Small intestine (tissue), 7 donors: Measurements from ENCODE around the gene MCM5. TPM values are rescaled to one million over a fixed set of nuclear protein-coding genes. Genes with fewer than 3 reads are reported as not detected.
"Not testable (repeated sequence)": the region's sequence is repeated elsewhere in the genome, so short reads cannot be mapped to it uniquely, and the experiment has no call there.

Experiments
- DNase-seq, 2 donors: peaks; one replicate each; pipeline versions ENCODE4 v3.0.0 to v3.0.0-alpha.2; 2013
- FAIRE-seq: peaks from 2 replicates; lab custom pipeline; 2012; peaks lifted over from hg19 to GRCh38; lab: Jason Lieb, UNC
- H3K27ac ChIP-seq, 3 donors: one replicate each; pipeline ENCODE4 v1.5.1; 2013; ENCODE audit warnings: low read length in 2 of 3, mild to moderate bottlenecking in 2 of 3, control low read depth in 1 of 3, inconsistent platforms in 1 of 3, low read depth in 1 of 3, moderate library complexity in 1 of 3
- H3K27me3 ChIP-seq, 3 donors: one replicate each; pipeline ENCODE4 v1.6.1; 2013; ENCODE audit warnings: low read length in 3 of 3, inconsistent platforms in 1 of 3; ENCODE audit not compliant: control insufficient read depth in 3 of 3, insufficient read depth in 3 of 3
- H3K36me3 ChIP-seq, 3 donors: one replicate each; pipeline ENCODE4 v1.6.1; 2013; ENCODE audit warnings: low read length in 3 of 3, inconsistent platforms in 1 of 3, low read depth in 1 of 3, mild to moderate bottlenecking in 1 of 3, moderate library complexity in 1 of 3; ENCODE audit not compliant: control insufficient read depth in 3 of 3, insufficient read depth in 2 of 3
- H3K4me1 ChIP-seq, 3 donors: one replicate each; pipeline ENCODE4 v1.6.1; 2013; ENCODE audit warnings: low read length in 2 of 3, inconsistent platforms in 1 of 3, low read depth in 1 of 3, mild to moderate bottlenecking in 1 of 3, moderate library complexity in 1 of 3; ENCODE audit not compliant: control insufficient read depth in 3 of 3, insufficient read depth in 2 of 3
- H3K4me3 ChIP-seq, 3 donors: one replicate each; pipeline ENCODE4 v1.5.1; 2013; ENCODE audit warnings: low read length in 3 of 3, control low read depth in 1 of 3, inconsistent platforms in 1 of 3, low read depth in 1 of 3, mild to moderate bottlenecking in 1 of 3, moderate library complexity in 1 of 3
- H3K9me3 ChIP-seq, 2 donors: one replicate each; pipeline ENCODE4 v1.6.1; 2013; ENCODE audit warnings: low read depth in 1 of 2, low read length in 1 of 2; ENCODE audit not compliant: control insufficient read depth in 2 of 2, insufficient read depth in 1 of 2
- WGBS, 3 donors: extraction: QIAGEN DNeasy Blood & Tissue Kit; methylation state at CpG; one replicate each; pipeline ENCODE4 v1.1.7; 2013; 5-methylcytosine and 5-hydroxymethylcytosine counted together
- polyA plus RNA-seq, 4 donors: library from polyadenylated mRNA; stranded (reverse) in 3 of 4; unstranded in 1 of 4; fragments of 200-250 nt in 3 of 4; fragments of 120-200 nt in 1 of 4; gene quantifications; one replicate each; pipeline versions ENCODE4 v1.2.1 to v1.2.3, GENCODE V29; 2013
- donor health status: healthy with polysubstance abuse.
- donor health status: control.
- donor health status: control.
- donor health status: Bipolar disorder and iron deficiency.
- donor health status: healthy.

Gene MCM5
- polyA plus RNA-seq, 4 donors, result 5.6 to 39.5 (median 19.2) TPM

DNA sequence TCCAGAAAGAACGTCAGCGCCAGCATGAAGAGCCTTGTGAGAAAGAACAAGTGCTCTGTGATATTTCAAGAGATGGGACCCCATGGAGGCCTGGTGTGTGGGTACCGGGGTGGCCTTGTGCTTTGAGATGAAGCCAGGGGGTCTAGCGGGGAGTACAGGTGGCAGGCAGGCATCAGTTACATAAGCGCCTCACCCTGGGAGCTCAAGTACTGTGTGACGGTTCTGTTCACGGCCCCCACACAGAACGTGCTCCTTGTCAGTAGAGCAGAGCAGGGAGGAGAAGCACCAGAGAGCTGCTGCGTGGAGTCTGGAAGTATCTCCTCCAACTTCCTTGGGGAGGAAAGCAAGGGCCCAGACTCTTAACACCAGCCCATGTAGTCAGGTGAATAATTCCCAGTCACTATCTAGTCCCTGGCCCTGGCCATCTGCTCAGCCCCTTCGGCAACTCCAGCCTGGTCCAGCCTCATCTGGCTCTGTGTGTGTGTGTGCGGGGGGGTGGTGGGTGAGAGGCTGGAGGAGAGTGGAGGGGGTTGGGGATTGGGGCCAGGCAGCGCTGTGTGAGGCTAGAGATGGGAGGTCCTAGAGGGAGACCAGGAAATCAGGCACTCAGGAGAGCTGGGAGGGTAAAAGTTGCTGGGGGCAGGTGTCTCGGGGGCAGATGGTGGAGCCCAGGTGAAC, 32.4 kb downstream of the MCM5 start:
- H3K9me3 ChIP-seq, result peaks cover 0 to 22% of the 10 kb centered on the region in 2 donors
- no peaks in the 10 kb centered on the region for H3K4me1 ChIP-seq
- H3K27ac ChIP-seq, result no peak overlapping the region
- H3K4me3 ChIP-seq, result no peak overlapping the region
- peaks cover 0 to 53% (median 3%) of the 10 kb centered on the region in 3 donors for H3K36me3 ChIP-seq
- no peak for FAIRE-seq
- WGBS, 3 donors, result 96 to 100% (median 97%) methylated on average over 13 of the region's 13 CpGs
- DNase-seq, result no peak
- H3K27me3 ChIP-seq, result no peaks in the 10 kb centered on the region

DNA sequence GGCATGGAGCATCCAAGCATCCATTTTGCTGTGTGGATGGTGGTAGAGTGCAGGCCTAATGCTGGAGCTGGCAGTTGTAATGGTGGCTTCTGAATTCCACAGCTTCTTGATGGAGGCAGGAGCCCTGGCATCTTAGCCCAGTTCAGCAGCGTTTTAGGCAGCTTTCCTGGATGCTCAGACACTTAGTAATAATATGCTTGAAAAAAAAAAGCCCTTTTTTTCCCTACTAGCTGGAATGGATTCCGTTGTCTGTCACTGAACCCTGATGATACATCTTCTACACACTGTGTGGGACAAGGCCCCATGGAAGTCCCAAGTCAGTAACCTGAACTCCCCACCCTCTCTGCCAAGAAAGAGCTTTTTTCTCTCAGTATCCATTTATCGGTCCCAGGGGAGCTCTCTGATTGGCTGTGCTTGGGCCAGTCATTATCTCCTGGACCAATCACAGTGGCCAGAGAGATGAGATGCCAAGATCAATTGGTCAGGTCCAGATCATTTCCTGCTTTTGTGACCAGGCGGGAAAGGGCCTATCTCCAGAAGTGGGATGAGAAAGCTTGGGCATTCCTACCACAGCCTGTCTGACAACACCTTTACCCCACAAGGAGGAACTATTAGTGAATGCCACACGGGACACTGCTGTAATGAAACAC, 34.2 kb downstream of the MCM5 start:
- FAIRE-seq, result no peak
- no peak overlapping the region for H3K4me3 ChIP-seq

DNA sequence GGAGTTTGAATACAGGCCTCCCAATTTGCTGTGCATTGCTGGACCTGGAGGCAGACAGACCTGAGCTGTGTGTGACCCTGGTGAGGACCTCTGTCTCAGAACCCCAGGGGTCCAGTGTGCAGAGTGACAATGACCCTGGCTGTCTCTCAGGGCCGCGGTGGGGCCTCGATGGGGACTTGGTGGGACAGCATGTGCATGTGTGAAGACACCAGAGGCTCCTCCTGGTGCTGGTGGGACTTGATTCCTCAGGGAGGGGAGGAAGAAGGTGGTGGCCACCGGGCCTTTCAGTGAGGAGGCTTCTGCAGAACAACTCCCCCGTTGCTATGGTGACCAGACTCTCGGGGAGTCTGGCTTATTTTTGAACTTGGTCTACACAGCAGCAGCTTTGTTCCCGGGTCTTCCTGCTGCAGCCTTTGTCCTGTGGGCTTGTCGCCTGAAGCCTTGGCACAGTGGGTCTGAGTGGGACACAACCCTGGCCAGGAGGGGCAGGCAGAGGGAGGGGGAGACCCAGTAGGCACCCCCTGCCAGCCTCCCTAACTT, 35.3 kb downstream of the MCM5 start:
- H3K27me3 ChIP-seq, result no peaks in the 10 kb centered on the region
- H3K4me3 ChIP-seq, result no peak overlapping the region
- FAIRE-seq (no peak), DNase-seq (no peak)
- peaks cover 0 to 22% of the 10 kb centered on the region in 2 donors for H3K9me3 ChIP-seq
- WGBS, 3 donors, result 79 to 91% (median 85%) methylated on average over 8 of the region's 8 CpGs
- H3K36me3 ChIP-seq, result peaks cover 0 to 41% (median 3%) of the 10 kb centered on the region in 3 donors
- H3K4me1 ChIP-seq, result no peaks in the 10 kb centered on the region
- no peak overlapping the region for H3K27ac ChIP-seq

More for the DNA sequence above, 34.2 kb downstream of the MCM5 start:
- no peak for DNase-seq
- 94 to 96% (median 96%) methylated on average over 5 of the region's 5 CpGs for WGBS, 3 donors
- Histone ChIP-seq H3K36me3 (peaks cover 0 to 47% (median 3%) of the 10 kb centered on the region in 3 donors), H3K27ac (no peak overlapping the region), H3K4me1 (no peaks in the 10 kb centered on the region), H3K9me3 (peaks cover 0 to 22% of the 10 kb centered on the region in 2 donors), H3K27me3 (no peaks in the 10 kb centered on the region)

DNA sequence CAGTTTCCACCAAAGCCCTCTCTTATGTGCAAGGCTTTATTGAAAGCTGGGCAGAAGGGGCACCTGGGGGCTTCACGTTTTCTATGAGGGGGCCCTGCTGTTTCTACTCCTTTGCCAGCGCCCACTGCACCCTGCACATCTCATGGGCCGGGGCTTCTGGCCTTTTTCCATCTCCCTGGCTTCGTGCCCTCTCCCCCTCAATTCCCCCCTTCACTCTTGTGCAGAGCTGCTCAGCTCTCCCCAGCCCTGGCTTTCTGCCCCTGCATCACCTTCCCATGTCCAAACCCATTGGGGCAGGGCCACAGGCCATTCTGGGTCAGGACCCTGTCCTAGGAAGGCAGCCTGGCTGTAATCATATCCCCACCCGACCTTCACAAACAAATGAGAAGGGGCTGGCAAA, 36.5 kb downstream of the MCM5 start:
- no peaks in the 10 kb centered on the region for H3K4me1 ChIP-seq
- H3K36me3 ChIP-seq, result peaks cover 0 to 37% (median 3%) of the 10 kb centered on the region in 3 donors
- no peak overlapping the region for H3K27ac ChIP-seq
- 75 to 87% (median 78%) methylated on average over 5 of the region's 5 CpGs for WGBS, 3 donors
- no peaks in the 10 kb centered on the region for H3K27me3 ChIP-seq
- DNase-seq, result no peak
- no peak overlapping the region for H3K4me3 ChIP-seq
- peaks cover 0 to 22% of the 10 kb centered on the region in 2 donors for H3K9me3 ChIP-seq
- no peak for FAIRE-seq

DNA sequence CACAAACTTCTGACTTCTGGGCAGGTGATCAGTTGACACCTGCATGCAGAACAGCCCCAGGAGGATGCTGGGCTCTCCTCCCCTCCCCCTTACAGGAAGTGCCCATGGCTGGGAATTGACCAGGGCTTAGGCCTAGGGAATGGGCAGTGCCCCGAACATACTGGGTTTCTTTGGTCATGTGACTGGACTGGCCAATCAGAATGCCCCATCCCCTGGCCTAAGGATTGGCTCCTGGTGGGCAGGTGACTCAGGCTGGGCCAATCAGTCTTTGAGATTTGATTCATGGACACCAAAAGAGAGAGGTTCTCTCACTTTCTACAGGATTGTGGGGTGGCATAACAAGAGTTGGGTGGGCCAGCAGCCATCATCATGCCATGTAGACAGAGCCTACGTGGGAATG, 37.1 kb downstream of the MCM5 start:
- FAIRE-seq, result no peak
- 87 to 94% (median 88%) methylated on average over 2 of the region's 2 CpGs for WGBS, 3 donors
- H3K4me3 ChIP-seq, result no peak overlapping the region

DNA sequence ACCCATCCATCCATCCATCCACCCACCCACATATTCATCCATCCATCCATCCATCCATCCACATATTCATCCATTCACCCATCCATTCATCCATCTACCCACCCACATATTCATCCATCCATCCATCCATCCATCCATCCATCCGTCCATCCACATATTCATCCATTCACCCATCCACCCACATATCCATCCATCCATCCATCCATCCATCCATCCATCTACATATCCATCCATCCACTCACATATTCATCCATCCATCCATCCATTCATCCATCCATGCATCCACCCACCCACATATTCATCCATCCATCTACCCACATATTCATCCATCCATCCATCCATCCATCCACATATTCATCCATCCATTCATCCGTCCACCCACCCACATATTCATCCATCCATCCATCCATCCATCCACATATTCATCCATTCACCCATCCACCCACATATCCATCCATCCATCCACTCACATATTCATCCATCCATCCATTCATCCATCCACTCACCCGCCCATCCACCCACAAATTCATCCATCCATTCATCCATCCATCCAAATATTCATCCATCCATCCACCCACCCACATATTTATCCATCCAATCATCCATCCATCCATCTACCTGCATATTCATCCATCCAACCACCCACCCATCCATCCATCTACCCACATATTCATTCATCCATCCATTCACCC, 38.9 kb downstream of the MCM5 start:
- H3K9me3 ChIP-seq, FAIRE-seq, H3K27ac ChIP-seq, H3K27me3 ChIP-seq, DNase-seq, H3K4me1 ChIP-seq, H3K4me3 ChIP-seq: not testable (repeated sequence)
- 64 to 83% (median 65%) methylated on average over 3 of the region's 3 CpGs for WGBS, 3 donors
- H3K36me3 ChIP-seq, result peaks cover 0 to 18% (median 0%) of the 10 kb centered on the region in 3 donors

More for the DNA sequence above, 37.1 kb downstream of the MCM5 start:
- Histone ChIP-seq H3K27ac (no peak overlapping the region), H3K9me3 (peaks cover 0 to 22% of the 10 kb centered on the region in 2 donors), H3K4me1 (no peaks in the 10 kb centered on the region), H3K36me3 (peaks cover 0 to 33% (median 3%) of the 10 kb centered on the region in 3 donors), H3K27me3 (no peaks in the 10 kb centered on the region)
- no peak for DNase-seq

DNA sequence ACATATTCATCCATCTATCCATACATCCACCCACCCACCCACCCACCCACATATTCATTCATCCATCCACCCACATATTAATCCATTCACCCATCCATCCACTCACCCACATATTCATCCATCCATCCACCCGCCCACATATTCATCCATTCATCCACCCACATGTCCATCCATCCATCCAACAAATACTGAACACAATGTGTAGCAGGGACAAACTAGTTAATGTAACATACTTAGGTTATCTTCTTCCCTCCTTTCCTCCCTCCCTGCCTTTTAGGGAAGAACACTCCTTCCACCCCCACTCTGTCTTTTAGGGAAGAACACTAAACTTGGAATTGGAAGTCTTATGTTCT, 39.4 kb downstream of the MCM5 start:
- no peak overlapping the region for H3K4me3 ChIP-seq
- FAIRE-seq (no peak), DNase-seq (no peak)
- no peaks in the 10 kb centered on the region for H3K4me1 ChIP-seq
- H3K27me3 ChIP-seq, result no peaks in the 10 kb centered on the region
- peaks cover 0 to under 1% of the 10 kb centered on the region in 2 donors for H3K9me3 ChIP-seq
- no peak overlapping the region for H3K27ac ChIP-seq
- H3K36me3 ChIP-seq, result peaks cover 0 to 12% (median 0%) of the 10 kb centered on the region in 3 donors
- 87 to 100% (median 92%) methylated on average over 1 of the region's 1 CpG for WGBS, 3 donors

DNA sequence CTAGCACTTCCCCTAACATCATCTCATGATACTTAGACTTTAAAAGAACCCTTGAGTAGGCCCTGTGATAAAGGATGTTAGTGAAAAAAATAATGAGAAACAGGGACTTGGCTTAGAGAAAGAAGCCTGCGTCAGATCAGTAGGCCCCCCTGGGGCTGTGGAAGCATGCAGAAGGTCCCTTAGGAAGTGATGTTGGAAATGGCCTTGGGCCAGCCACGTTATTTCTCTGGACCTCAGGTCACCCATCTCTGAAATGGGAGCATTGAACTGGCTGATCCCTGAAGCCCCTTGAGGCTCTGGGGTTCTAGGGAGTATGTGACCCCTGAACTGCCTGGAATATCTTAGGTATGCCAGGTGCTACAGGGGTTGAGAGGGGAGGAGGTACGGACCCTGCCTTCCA, 40.2 kb downstream of the MCM5 start:
- no peaks in the 10 kb centered on the region for H3K9me3 ChIP-seq
- DNase-seq (no peak), FAIRE-seq (no peak)
- no peak overlapping the region for H3K27ac ChIP-seq
- H3K4me3 ChIP-seq, result no peak overlapping the region
- H3K27me3 ChIP-seq, result no peaks in the 10 kb centered on the region
- no peaks in the 10 kb centered on the region for H3K4me1 ChIP-seq
- WGBS, 3 donors, result 79 to 88% (median 85%) methylated on average over 3 of the region's 3 CpGs
- H3K36me3 ChIP-seq, result peaks cover 0 to 15% (median 0%) of the 10 kb centered on the region in 3 donors
